GM12872 (cell line): ENCODE data around the gene CAPN10.

Experiments
- CTCF ChIP-seq: IDR thresholded peaks from 3 replicates; pipeline ENCODE4 v1.5.1; 2011; ENCODE audit warnings: low read depth, mild to moderate bottlenecking, low read length, moderate library complexity; ENCODE audit not compliant: insufficient read depth

Gene CAPN10

GRCh38 chr2:240566203-240567136 lies 20.1 kb upstream of the CAPN10 start:
- peak; percentile 79 for TF ChIP-seq CTCF

- TF ChIP-seq CTCF, result no peak
Measured at GRCh38 chr2:240567137-240567871, 19.2 kb upstream of the CAPN10 start.

- TF ChIP-seq CTCF, result no peak
Measured at GRCh38 chr2:240567872-240568677, 18.5 kb upstream of the CAPN10 start, which contains the start of gene RNPEPL1. TSS of gene RNPEPL1 (plus strand) at chr2:240568484. CDS start at chr2:240568587, 103 bp downstream.

GRCh38 chr2:240568678-240569522 lies 17.6 kb upstream of the CAPN10 start:
- no peak for TF ChIP-seq CTCF

- no peak for TF ChIP-seq CTCF
Measured at GRCh38 chr2:240569523-240569997, 17.0 kb upstream of the CAPN10 start.

GRCh38 chr2:240569998-240570530 lies 16.5 kb upstream of the CAPN10 start:
- no peak for TF ChIP-seq CTCF
